H9 (cell line): ENCODE results near the gene OSBPL1A. TPM values are rescaled to one million over a fixed set of nuclear protein-coding genes. Genes with fewer than 3 reads are reported as not detected.

Source experiments
- DNase-seq: peaks from one replicate; pipeline ENCODE4 v3.0.0-alpha.2; 2017
- H2AFZ ChIP-seq: one replicate; pipeline ENCODE4 v1.6.1; 2013; ENCODE audit warnings: mild to moderate bottlenecking, low read length, control low read depth, moderate library complexity
- H2AK5ac ChIP-seq: 2 replicates; pipeline ENCODE4 v1.6.1; 2013; ENCODE audit warnings: low read length, control low read depth, mixed read lengths; ENCODE audit not compliant: insufficient read length
- H2BK120ac ChIP-seq: one replicate; pipeline ENCODE4 v1.6.1; 2013; ENCODE audit warnings: low read depth, mild to moderate bottlenecking, low read length, control low read depth, inconsistent platforms; ENCODE audit not compliant: poor library complexity, severe bottlenecking
- H2BK12ac ChIP-seq: 2 replicates; pipeline ENCODE4 v1.6.1; 2013; ENCODE audit warnings: low read length, control low read depth, mixed read lengths, low read depth; ENCODE audit not compliant: insufficient read length
- H2BK15ac ChIP-seq: 2 replicates; pipeline ENCODE4 v1.6.1; 2013; ENCODE audit warnings: low read depth, low read length, control low read depth
- H2BK20ac ChIP-seq: one replicate; pipeline ENCODE4 v1.6.1; 2013; ENCODE audit warnings: low read depth, mild to moderate bottlenecking, low read length, control low read depth, inconsistent platforms; ENCODE audit not compliant: poor library complexity, severe bottlenecking
- H2BK5ac ChIP-seq: 2 replicates; pipeline ENCODE4 v1.6.1; 2013; ENCODE audit warnings: low read length, control low read depth, mixed read lengths; ENCODE audit not compliant: insufficient read length
- H3K14ac ChIP-seq: 2 replicates; pipeline ENCODE4 v1.6.1; 2013; ENCODE audit warnings: low read length, control low read depth; ENCODE audit not compliant: insufficient read depth
- H3K18ac ChIP-seq: 2 replicates; pipeline ENCODE4 v1.6.1; 2013; ENCODE audit warnings: low read depth, mild to moderate bottlenecking, mixed read lengths, low read length, control low read depth; ENCODE audit not compliant: insufficient read length
- H3K23ac ChIP-seq: 2 replicates; pipeline ENCODE4 v1.6.1; 2013; ENCODE audit warnings: low read length, control low read depth, mixed read lengths, low read depth; ENCODE audit not compliant: insufficient read length
- H3K23me2 ChIP-seq: 2 replicates; pipeline ENCODE4 v1.6.1; 2013; ENCODE audit warnings: low read depth, mild to moderate bottlenecking, mixed read lengths, low read length, control low read depth; ENCODE audit not compliant: insufficient read length, poor library complexity, severe bottlenecking
- H3K27ac ChIP-seq: 2 replicates; pipeline ENCODE4 v1.5.1; 2013; ENCODE audit warnings: low read length, control low read depth, mixed read lengths, low read depth; ENCODE audit not compliant: insufficient read length
- H3K27me3 ChIP-seq: 2 replicates; pipeline ENCODE4 v1.6.1; 2013; ENCODE audit warnings: low read length, control low read depth, inconsistent platforms; ENCODE audit not compliant: insufficient read depth
- H3K4ac ChIP-seq: 2 replicates; pipeline ENCODE4 v1.6.1; 2013; ENCODE audit warnings: low read depth, mild to moderate bottlenecking, control low read depth, inconsistent platforms, low read length, moderate library complexity
- H3K4me1 ChIP-seq: 2 replicates; pipeline ENCODE4 v1.6.1; 2013; ENCODE audit warnings: low read length, control low read depth, inconsistent platforms; ENCODE audit not compliant: insufficient read depth
- H3K4me2 ChIP-seq: 2 replicates; pipeline ENCODE4 v1.6.1; 2013; ENCODE audit warnings: low read length, control low read depth, mixed read lengths; ENCODE audit not compliant: insufficient read length, insufficient read depth
- H3K56ac ChIP-seq: 2 replicates; pipeline ENCODE4 v1.6.1; 2013; ENCODE audit warnings: low read depth, mild to moderate bottlenecking, mixed read lengths, low read length, control low read depth; ENCODE audit not compliant: insufficient read length
- H3K79me1 ChIP-seq: 2 replicates; pipeline ENCODE4 v1.6.1; 2013; ENCODE audit warnings: low read depth, mild to moderate bottlenecking, moderate library complexity, low read length, control low read depth, inconsistent platforms; ENCODE audit not compliant: insufficient read depth, poor library complexity, severe bottlenecking
- H3K79me2 ChIP-seq: 2 replicates; pipeline ENCODE4 v1.6.1; 2013; ENCODE audit warnings: low read length, control low read depth, inconsistent platforms; ENCODE audit not compliant: insufficient read depth
- H3K9ac ChIP-seq: 2 replicates; pipeline ENCODE4 v1.6.1; 2013; ENCODE audit warnings: low read length, control low read depth, mixed read lengths; ENCODE audit not compliant: insufficient read length; ENCODE audit errors: extremely low read depth
- H3K9me3 ChIP-seq: one replicate; pipeline ENCODE4 v1.6.1; 2013; ENCODE audit warnings: low read depth, low read length, inconsistent platforms; ENCODE audit not compliant: control insufficient read depth
- H3T11ph ChIP-seq: one replicate; pipeline ENCODE4 v1.6.1; 2013; ENCODE audit warnings: mild to moderate bottlenecking, low read length, control low read depth, inconsistent platforms
- H4K20me1 ChIP-seq: one replicate; pipeline ENCODE4 v1.6.1; 2013; ENCODE audit not compliant: control insufficient read depth, insufficient read length, insufficient read depth
- H4K5ac ChIP-seq: 2 replicates; pipeline ENCODE4 v1.6.1; 2013; ENCODE audit warnings: low read depth, mild to moderate bottlenecking, mixed read lengths, low read length, control low read depth; ENCODE audit not compliant: insufficient read length
- H4K8ac ChIP-seq: replicated peaks from 2 replicates; pipeline ENCODE4 v1.6.1; 2013; ENCODE audit warnings: low read length, control low read depth, mixed read lengths, low read depth; ENCODE audit not compliant: insufficient read length
- H4K91ac ChIP-seq: 2 replicates; pipeline ENCODE4 v1.6.1; 2013; ENCODE audit warnings: low read depth, mild to moderate bottlenecking, moderate library complexity, mixed read lengths, low read length, control low read depth; ENCODE audit not compliant: insufficient read length
- H3K27ac Mint-ChIP-seq, 3 experiments: 2 replicates in 2 of 3; 3 replicates in 1 of 3; pipeline ENCODE4 v1.8.0; 2020 to 2021; ENCODE audit warnings: mixed read lengths in 3 of 3, mild to moderate bottlenecking in 1 of 3, moderate library complexity in 1 of 3
- H3K27me3 Mint-ChIP-seq: 2 replicates; pipeline ENCODE4 v1.8.0; 2021; ENCODE audit warnings: low read depth, mild to moderate bottlenecking, moderate library complexity, mixed read lengths
- H3K36me3 Mint-ChIP-seq, 3 experiments: 2 replicates in 2 of 3; 3 replicates in 1 of 3; pipeline ENCODE4 v1.8.0; 2020 to 2021; ENCODE audit warnings: low read depth in 3 of 3, mixed read lengths in 3 of 3; ENCODE audit not compliant: insufficient read depth in 1 of 3
- H3K4me1 Mint-ChIP-seq, 2 experiments: 2 replicates each; pipeline ENCODE4 v1.8.0; 2020; ENCODE audit warnings: mixed read lengths in 2 of 2
- H3K4me3 Mint-ChIP-seq, 2 experiments: 2 replicates in 1 of 2; 3 replicates in 1 of 2; pipeline ENCODE4 v1.8.0; 2020 to 2021; ENCODE audit warnings: mild to moderate bottlenecking in 2 of 2, mixed read lengths in 2 of 2, moderate library complexity in 1 of 2
- H3K9me3 Mint-ChIP-seq, 2 experiments: 2 replicates in 1 of 2; 3 replicates in 1 of 2; pipeline ENCODE4 v1.8.0; 2020; ENCODE audit warnings: mild to moderate bottlenecking in 2 of 2, mixed read lengths in 2 of 2, moderate library complexity in 1 of 2
- WGBS: extraction: QIAGEN DNeasy Blood & Tissue Kit; methylation state at CpG from one replicate; pipeline ENCODE4 v1.1.7; 2013; ENCODE audit warnings: missing lambda C conversion rate, low lambda C conversion rate, mixed read lengths; ENCODE audit not compliant: insufficient read length; ENCODE audit errors: extremely low coverage; 5-methylcytosine and 5-hydroxymethylcytosine counted together
- total RNA-seq: library from RNA; stranded (reverse); gene quantifications from 2 replicates; pipeline ENCODE4 v1.2.1, GENCODE V29; 2021
- TF ChIP-seq, protein P1 (sequence below): fragments of 200-600 bp; sonication (generic); conservative IDR thresholded peaks from 3 replicates; pipeline ENCODE4 v1.8.0; 2021; ENCODE audit warnings: antibody characterized with exemption, mild to moderate bottlenecking

The OSBPL1A gene
- total RNA-seq, 1 experiment from 2014 or later, result 33.9 TPM

DNA sequence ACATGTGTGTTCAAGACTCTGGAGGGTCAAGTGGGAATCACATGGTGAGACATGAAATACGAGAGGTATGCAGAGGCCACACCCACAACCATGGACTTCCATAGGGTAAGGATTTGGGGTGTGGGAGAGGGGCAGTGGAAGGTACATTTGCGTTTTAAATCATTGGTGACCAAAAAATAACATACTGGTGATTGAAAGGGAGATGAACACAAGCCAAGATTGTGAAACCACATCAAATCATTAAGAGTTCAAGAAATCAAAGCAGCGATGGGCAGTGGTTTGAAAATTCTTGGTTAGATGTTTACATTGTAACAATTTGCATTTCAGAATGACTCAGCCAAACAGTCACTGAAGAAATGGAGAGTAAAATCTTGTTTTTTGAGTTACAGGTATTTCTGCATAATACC lies 260.7 kb downstream of the OSBPL1A start:
- Histone ChIP-seq H3T11ph (no peak overlapping the region), H2BK5ac (no peak overlapping the region), H4K8ac (no peak overlapping the region), H3K27ac (no peak overlapping the region), H3K9ac (no peak overlapping the region), H3K27me3 (no peaks in the 10 kb centered on the region), H3K79me2 (no peaks in the 10 kb centered on the region), H2BK12ac (no peak overlapping the region), H3K9me3 (no peaks in the 10 kb centered on the region), H2BK120ac (no peak overlapping the region), H3K18ac (no peak overlapping the region), H3K23me2 (peaks cover 3% of the 10 kb centered on the region), H3K4me2 (peak overlapping the region; percentile 12), H4K5ac (no peak overlapping the region), H3K56ac (no peak overlapping the region), H2BK20ac (no peak overlapping the region), H2BK15ac (no peak overlapping the region), H2AK5ac (no peak overlapping the region), H3K4ac (no peak overlapping the region), H3K79me1 (no peaks in the 10 kb centered on the region), H3K23ac (no peak overlapping the region), H4K20me1 (no peaks in the 10 kb centered on the region), H3K14ac (no peak overlapping the region), H4K91ac (no peak overlapping the region), H3K4me1 (peaks cover 7% of the 10 kb centered on the region; the same call in 1 of the 2 replicates), H2AFZ (no peak overlapping the region)
- Mint-ChIP-seq H3K27me3 (no peaks in the 10 kb centered on the region), H3K27ac (peak overlapping the region in 2 of 3 experiments; percentile 21 to 54; a peak in 2 of 7 replicates), H3K4me3 (no peak overlapping the region), H3K36me3 (peaks cover 2 to 9% (median 5%) of the 10 kb centered on the region in 3 experiments; a peak in 6 of 7 replicates), H3K9me3 (peaks cover 2 to 4% of the 10 kb centered on the region in 2 experiments; a peak in 3 of 5 replicates), H3K4me1 (peaks cover 25 to 30% of the 10 kb centered on the region in 2 experiments)
- TF ChIP-seq, protein P1, sequence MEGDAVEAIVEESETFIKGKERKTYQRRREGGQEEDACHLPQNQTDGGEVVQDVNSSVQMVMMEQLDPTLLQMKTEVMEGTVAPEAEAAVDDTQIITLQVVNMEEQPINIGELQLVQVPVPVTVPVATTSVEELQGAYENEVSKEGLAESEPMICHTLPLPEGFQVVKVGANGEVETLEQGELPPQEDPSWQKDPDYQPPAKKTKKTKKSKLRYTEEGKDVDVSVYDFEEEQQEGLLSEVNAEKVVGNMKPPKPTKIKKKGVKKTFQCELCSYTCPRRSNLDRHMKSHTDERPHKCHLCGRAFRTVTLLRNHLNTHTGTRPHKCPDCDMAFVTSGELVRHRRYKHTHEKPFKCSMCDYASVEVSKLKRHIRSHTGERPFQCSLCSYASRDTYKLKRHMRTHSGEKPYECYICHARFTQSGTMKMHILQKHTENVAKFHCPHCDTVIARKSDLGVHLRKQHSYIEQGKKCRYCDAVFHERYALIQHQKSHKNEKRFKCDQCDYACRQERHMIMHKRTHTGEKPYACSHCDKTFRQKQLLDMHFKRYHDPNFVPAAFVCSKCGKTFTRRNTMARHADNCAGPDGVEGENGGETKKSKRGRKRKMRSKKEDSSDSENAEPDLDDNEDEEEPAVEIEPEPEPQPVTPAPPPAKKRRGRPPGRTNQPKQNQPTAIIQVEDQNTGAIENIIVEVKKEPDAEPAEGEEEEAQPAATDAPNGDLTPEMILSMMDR, result no peak
- WGBS, result no CpG with 5 or more reads among the region's 3 CpGs
- no peak for DNase-seq
